HL-60 (cell line): ENCODE measurements around the gene ARMS2.

Experiments used
- GABPA ChIP-seq: IDR thresholded peaks from 2 replicates; pipeline ENCODE4 v1.6.1; 2012; ENCODE audit warnings: low read depth
- POLR2AphosphoS5 ChIP-seq: IDR thresholded peaks from 2 replicates; pipeline ENCODE4 v1.6.1; 2012; ENCODE audit warnings: low read depth
- TF ChIP-seq, protein P1 (sequence below): IDR thresholded peaks from 2 replicates; pipeline ENCODE4 v1.6.1; 2012; ENCODE audit warnings: low read depth; ENCODE audit not compliant: insufficient replicate concordance
- TF ChIP-seq, protein P2 (sequence below): IDR thresholded peaks from one replicate; pipeline ENCODE4 v1.5.1; 2011; ENCODE audit warnings: low read length, control low read depth, inconsistent platforms; ENCODE audit not compliant: insufficient read depth

DNA sequence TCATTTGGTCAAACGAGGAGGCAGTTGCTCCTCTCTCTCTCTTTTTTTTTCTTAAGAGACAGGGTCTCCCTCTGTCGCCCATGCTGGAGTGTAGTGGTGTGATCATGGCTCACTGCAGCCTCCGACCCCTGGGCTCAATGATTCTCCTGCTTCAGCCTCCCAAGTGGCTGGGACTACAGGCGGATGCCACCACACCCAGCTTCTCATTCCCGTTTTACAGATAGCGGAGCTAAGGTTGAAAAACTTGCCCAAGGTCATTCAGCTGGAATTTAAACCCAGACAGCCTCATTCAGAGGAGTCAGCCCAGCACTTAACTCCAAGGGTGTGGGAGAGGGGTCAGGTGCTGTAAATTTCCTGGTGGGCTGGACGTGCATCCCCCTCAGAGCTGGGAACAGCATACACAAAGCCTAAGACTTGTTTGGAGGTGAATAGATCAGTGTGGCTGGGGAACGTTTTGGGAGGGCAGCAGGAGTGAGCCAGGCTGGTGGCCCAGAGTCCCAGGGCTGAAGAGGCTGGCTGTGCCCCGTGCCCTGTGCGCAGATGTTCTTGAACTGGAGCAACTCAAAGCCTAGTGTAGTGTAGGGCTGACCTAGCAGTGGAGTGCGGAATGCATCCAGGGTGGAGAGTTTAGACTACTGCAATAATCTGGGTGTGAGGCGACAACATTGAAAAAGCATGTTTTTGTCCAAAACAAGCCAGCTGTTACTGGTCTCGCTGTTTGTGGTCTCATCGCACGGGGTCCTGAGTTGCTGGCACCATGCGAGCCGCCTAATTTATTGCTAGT lies 9.2 kb downstream of the ARMS2 start:
- TF ChIP-seq, protein P1, sequence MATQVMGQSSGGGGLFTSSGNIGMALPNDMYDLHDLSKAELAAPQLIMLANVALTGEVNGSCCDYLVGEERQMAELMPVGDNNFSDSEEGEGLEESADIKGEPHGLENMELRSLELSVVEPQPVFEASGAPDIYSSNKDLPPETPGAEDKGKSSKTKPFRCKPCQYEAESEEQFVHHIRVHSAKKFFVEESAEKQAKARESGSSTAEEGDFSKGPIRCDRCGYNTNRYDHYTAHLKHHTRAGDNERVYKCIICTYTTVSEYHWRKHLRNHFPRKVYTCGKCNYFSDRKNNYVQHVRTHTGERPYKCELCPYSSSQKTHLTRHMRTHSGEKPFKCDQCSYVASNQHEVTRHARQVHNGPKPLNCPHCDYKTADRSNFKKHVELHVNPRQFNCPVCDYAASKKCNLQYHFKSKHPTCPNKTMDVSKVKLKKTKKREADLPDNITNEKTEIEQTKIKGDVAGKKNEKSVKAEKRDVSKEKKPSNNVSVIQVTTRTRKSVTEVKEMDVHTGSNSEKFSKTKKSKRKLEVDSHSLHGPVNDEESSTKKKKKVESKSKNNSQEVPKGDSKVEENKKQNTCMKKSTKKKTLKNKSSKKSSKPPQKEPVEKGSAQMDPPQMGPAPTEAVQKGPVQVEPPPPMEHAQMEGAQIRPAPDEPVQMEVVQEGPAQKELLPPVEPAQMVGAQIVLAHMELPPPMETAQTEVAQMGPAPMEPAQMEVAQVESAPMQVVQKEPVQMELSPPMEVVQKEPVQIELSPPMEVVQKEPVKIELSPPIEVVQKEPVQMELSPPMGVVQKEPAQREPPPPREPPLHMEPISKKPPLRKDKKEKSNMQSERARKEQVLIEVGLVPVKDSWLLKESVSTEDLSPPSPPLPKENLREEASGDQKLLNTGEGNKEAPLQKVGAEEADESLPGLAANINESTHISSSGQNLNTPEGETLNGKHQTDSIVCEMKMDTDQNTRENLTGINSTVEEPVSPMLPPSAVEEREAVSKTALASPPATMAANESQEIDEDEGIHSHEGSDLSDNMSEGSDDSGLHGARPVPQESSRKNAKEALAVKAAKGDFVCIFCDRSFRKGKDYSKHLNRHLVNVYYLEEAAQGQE, result no peak
- TF ChIP-seq, protein P2, sequence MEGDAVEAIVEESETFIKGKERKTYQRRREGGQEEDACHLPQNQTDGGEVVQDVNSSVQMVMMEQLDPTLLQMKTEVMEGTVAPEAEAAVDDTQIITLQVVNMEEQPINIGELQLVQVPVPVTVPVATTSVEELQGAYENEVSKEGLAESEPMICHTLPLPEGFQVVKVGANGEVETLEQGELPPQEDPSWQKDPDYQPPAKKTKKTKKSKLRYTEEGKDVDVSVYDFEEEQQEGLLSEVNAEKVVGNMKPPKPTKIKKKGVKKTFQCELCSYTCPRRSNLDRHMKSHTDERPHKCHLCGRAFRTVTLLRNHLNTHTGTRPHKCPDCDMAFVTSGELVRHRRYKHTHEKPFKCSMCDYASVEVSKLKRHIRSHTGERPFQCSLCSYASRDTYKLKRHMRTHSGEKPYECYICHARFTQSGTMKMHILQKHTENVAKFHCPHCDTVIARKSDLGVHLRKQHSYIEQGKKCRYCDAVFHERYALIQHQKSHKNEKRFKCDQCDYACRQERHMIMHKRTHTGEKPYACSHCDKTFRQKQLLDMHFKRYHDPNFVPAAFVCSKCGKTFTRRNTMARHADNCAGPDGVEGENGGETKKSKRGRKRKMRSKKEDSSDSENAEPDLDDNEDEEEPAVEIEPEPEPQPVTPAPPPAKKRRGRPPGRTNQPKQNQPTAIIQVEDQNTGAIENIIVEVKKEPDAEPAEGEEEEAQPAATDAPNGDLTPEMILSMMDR, result no peak
- no peak for TF ChIP-seq POLR2AphosphoS5
- no peak for TF ChIP-seq GABPA
